Superior temporal gyrus (tissue), 1 donor: ENCODE data around the gene CHAT.
A peak's percentile ranks its signal among the peaks of the same experiment; 100 is the strongest.

Source experiments
- DNase-seq: peaks from one replicate; pipeline ENCODE4 v3.0.0-alpha.2; 2016; ENCODE audit errors: extremely low spot score

CHAT gene

DNA sequence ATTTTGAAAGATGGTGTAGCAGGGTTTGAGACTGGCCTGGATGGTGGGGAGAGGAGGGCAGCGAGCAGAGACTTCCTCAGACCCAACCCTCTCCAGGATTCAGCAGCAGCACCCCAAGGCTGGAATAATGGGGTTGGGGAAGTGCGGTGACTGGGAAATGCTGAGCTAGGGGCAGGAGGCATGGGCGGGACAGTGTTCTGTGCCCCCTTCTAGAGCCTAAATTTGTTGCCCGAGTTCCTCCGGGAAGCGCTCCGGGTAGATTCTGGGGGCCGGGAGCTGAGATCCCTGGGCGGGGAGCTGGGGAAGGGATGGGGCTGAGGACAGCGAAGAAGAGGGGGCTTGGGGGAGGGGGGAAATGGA lies at the start of gene CHAT:
Gene CHAT, plus strand, starts transcription at position 156 of the 360 bp plus-strand sequence. Its CDS starts 153 bp downstream, at position 309.
- no peak for DNase-seq

- no peak for DNase-seq
These were observed 49.3 kb upstream of the CHAT start for GRCh38 chr10:49564461-49565009.

GRCh38 chr10:49567810-49568209 lies 46.0 kb upstream of the CHAT start:
- DNase-seq: no peak

- DNase-seq: no peak
These were observed 45.6 kb upstream of the CHAT start for GRCh38 chr10:49568235-49568634.

DNA sequence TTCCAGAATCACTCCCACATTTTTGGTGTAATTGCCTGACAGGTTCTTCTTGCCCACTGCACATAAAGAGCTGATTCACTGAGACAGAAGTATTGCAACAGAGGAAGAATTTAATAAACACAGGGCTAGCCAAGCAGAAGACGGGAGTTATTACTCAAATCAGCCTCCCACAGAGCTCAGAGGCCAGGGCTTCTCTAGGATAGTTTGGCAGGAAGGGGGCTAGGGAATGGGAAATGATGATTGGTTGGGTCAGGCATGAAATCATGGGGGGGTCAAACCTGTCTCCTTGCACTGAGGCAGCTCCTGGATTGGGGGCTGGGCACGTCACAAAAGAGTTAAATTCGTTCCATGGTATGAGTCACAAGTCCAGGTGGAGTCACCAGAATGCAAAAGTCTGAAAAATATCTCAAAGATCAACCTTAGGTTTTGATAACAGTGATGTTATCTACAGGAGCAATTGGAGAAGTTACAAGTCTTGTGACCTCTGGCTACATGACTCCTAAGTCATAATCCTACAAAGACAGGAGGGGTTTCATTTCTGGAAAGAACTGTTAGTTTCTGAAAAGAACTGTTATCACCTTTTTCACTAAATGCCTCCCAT lies 44.7 kb upstream of the CHAT start:
- DNase-seq: no peak

GRCh38 chr10:49571388-49571787 lies 42.4 kb upstream of the CHAT start:
- no peak for DNase-seq

GRCh38 chr10:49572594-49573114 lies 41.2 kb upstream of the CHAT start:
- no peak for DNase-seq

DNA sequence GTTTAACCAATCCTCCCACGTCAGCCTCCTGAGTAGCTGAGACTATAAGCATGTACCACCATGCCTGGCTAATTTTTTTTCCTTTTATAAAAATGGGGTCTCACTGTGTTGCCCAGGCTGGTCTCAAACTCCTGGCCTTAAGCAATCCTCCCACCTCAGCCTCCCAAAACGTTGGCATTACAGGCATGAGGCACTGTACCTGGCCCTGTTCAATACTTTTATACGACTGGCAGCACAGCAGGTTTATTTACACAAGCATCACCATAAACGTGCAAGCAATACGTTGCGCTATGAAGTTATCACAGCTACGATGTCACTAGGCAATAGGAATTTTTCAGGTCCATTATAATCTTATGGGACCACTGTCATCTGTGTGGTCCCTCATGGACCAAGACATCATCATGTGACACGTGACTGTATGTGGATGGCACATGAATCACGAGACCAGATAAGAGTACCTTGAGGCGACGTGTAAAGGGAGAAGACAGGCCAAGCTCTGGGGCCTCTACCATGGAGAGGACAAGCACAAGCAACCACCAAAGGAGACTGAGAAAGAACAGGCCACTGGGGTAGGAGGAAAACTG lies 38.3 kb upstream of the CHAT start:
- no peak for DNase-seq

DNA sequence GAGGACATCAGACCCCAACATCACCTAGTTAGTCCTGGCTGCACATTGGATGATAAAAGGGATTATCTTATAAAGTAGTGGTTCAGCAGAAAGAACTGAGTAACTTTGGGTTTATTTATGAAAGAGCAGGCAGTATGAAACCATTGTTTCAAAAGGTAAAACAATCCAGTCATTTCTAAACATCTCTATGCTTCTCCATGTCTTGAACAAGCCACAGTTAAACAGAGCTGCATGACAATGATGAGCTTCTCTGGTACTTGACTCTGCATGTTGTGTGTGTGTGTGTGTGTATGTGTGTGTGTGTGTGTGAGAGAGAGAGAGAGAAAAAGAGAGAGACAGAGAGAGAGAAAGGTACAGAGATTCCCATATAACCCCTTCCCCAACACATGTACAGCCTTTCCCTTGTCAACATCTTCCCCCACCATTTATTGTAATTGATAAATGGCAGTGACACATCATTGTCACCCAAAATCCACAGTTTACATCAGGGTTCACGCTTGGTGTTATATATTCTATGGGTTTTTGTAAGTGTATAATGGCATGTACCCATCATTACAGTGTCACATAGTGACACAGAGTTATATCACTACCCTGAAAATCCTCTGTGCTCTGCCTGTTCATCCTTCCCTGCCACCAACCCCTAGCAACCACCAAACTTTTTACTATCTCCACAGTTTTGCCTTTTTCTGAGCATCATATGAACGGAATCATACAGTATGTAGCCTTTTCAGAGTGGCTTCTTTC lies 36.5 kb upstream of the CHAT start:
- DNase-seq: no peak

- no peak for DNase-seq
These were observed 35.4 kb upstream of the CHAT start for GRCh38 chr10:49578392-49578791.

GRCh38 chr10:49579621-49580020 lies 34.2 kb upstream of the CHAT start:
- DNase-seq: no peak

DNA sequence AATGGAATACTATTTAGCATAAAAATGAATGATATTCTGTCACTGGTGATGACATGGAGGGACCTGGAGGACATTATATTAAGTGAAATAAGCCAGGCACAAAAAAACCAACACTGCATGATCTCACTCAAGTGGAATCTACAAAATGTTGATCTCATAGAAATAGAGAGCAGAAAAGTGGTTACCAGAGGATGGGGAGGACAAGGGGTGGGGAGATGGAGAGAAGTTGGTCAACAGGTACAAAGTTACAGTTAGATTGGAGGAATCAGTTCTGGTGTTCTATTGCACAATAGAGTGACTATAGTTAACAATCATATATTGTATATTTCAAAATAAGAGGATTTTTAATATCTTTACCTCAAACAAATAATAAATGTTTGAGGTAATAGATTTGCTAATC lies 28.4 kb upstream of the CHAT start:
- DNase-seq: no peak

GRCh38 chr10:49587981-49588380 lies 25.9 kb upstream of the CHAT start:
- DNase-seq: no peak

- peak; percentile 78 for DNase-seq
These were observed 20.9 kb upstream of the CHAT start for GRCh38 chr10:49592726-49593563.

- DNase-seq: no peak
These were observed 20.3 kb upstream of the CHAT start for GRCh38 chr10:49593564-49593875.

DNA sequence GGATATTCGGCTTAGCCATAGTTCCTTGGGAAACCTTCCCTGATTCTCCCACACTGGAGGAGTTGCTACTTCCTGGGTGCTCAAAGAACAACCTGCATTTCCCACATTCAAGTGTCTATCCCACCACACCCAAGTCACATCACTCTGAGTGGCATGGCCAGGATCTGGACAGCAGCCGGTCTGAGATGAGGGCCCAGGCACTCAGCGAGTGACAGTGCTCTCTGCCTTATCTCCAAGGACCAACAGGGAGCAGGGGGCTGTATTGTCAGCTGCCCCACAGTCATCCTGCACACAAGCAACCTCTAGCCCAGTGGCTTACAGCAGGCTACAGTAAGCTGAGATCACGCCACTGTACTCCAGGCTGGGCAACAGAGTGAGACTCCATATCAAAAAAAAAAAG lies 19.8 kb upstream of the CHAT start:
- DNase-seq: no peak

DNA sequence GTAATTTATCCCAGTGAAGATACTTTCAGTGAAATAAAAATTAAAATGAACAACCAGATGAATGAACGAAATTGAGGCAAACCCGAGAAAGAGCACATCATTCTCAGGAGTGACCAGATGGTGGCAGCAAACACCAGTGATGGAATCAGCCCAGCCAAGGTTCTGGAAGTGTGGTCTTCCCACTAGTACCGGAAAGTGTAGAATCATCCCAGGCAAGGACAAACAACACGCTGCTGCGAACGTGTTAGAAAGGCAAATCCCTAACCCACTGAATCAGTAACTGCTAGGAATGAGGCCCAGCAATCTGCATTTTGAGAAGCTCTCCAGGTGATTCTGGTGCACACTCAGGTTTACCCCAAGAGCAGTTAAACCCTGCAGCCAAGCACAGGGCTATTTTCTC lies 19.2 kb upstream of the CHAT start:
- DNase-seq: peak; percentile 87

- no peak for DNase-seq
These were observed 18.7 kb upstream of the CHAT start for GRCh38 chr10:49595003-49595712.

DNA sequence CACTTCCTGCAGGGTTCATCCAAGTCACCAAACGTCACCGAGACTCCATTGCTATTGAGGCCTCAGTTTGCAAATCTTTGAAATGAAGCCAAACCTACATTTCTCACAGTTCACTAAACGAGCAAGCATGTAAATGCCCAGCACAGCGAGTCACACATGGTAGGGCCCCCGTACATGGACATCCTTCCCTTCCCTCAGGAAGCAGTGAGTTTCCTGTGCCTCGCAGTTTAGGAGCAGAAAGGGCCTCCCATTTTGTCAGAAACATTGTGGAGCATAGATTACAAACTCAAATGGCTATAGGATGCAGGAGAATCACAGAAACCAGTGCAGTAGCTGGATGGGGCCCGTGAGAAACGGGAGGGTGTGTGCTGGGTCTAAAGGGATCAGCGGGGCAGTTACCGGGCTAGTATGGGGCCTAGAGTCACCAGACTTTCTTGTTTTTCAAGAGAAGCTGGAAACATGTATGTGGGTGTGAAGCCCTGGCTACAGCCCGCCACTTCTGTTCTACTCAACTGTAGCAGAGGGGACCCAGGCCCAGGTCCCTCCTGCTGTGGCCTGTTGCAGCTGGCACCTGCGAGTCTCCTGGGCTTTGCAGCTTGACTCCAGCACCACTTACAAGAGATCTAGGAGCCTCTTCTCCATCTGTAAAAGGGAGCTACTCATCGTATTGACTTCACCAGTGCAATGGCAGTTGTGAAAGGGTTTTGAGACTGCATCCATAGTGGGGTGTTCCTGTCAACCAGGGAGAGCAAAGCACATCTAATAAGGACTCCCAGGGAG lies 17.9 kb upstream of the CHAT start:
- no peak for DNase-seq

- no peak for DNase-seq
These were observed 17.4 kb upstream of the CHAT start for GRCh38 chr10:49596493-49596809.

DNA sequence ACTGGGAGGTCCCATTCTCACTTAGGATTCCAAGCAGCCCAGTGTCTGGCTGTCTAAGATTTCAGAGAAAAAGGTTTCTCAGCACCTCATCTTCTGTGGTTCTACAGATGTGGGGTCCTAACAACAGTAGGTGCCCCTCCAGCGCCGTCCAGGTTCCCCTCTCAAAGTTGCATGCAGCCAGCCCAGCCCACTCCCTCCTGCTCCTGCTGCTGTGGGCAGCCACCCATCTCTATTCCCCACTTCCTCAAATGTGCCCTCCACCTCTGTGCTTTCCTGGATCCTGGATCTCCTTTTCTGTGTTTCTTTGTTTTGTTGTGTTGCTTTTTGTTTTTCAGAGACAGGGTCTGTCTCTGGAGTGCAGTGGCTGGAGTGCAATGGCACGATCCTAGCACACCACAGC lies 17.0 kb upstream of the CHAT start:
- no peak for DNase-seq
